ENCODE results near the gene TCFL5. TPM values are rescaled to one million over a fixed set of nuclear protein-coding genes. Genes with fewer than 3 reads are reported as not detected.

The TCFL5 gene
- total RNA-seq, 1 donor from 2014 or later, result 6.1 TPM

GRCh38 chr20:62897666-62898065 is 36.0 kb upstream of the TCFL5 start:
- FAIRE-seq, result no peak
- no peak for DNase-seq (ENCODE audit: low spot score in 2 of 2)

GRCh38 chr20:62896526-62896925 is 34.9 kb upstream of the TCFL5 start:
- no peak for DNase-seq (ENCODE audit: low spot score in 2 of 2)
- FAIRE-seq, result no peak

- FAIRE-seq (no peak), DNase-seq (ENCODE audit: low spot score in 2 of 2) (no peak)
Observed at GRCh38 chr20:62895539-62895938, 33.9 kb upstream of the TCFL5 start.

GRCh38 chr20:62894261-62894660 is 32.6 kb upstream of the TCFL5 start:
- DNase-seq (ENCODE audit: low spot score in 2 of 2) (no peak), FAIRE-seq (no peak)

- no peak for DNase-seq (ENCODE audit: low spot score in 2 of 2)
- FAIRE-seq, result no peak
Observed at GRCh38 chr20:62893700-62894099, 32.1 kb upstream of the TCFL5 start.

GRCh38 chr20:62892348-62893304 is 31.0 kb upstream of the TCFL5 start:
- no peak for DNase-seq (ENCODE audit: low spot score in 2 of 2)
- FAIRE-seq, result no peak

- FAIRE-seq (no peak), DNase-seq (ENCODE audit: low spot score in 2 of 2) (no peak)
Observed at GRCh38 chr20:62891111-62891510, 29.5 kb upstream of the TCFL5 start.

GRCh38 chr20:62890444-62890843 is 28.8 kb upstream of the TCFL5 start:
- FAIRE-seq (no peak), DNase-seq (ENCODE audit: low spot score in 2 of 2) (no peak)

- FAIRE-seq (no peak), DNase-seq (ENCODE audit: low spot score in 2 of 2) (no peak)
Observed at GRCh38 chr20:62889871-62890270, 28.2 kb upstream of the TCFL5 start.

- FAIRE-seq, result no peak
- DNase-seq (ENCODE audit: low spot score in 2 of 2), result no peak
Observed at GRCh38 chr20:62889411-62889810, 27.8 kb upstream of the TCFL5 start.

- no peak for DNase-seq (ENCODE audit: low spot score in 2 of 2)
- FAIRE-seq, result no peak
Observed at GRCh38 chr20:62888910-62889309, 27.3 kb upstream of the TCFL5 start.

- no peak for FAIRE-seq
- DNase-seq (ENCODE audit: low spot score in 2 of 2), result no peak
Observed at GRCh38 chr20:62888406-62888805, 26.8 kb upstream of the TCFL5 start.

GRCh38 chr20:62887860-62888239 is 26.2 kb upstream of the TCFL5 start:
- DNase-seq (ENCODE audit: low spot score in 2 of 2) (no peak), FAIRE-seq (no peak)

- FAIRE-seq (no peak), DNase-seq (ENCODE audit: low spot score in 2 of 2) (no peak)
Observed at GRCh38 chr20:62887152-62887859, 25.7 kb upstream of the TCFL5 start.

GRCh38 chr20:62886709-62887058 is 25.1 kb upstream of the TCFL5 start:
- DNase-seq (ENCODE audit: low spot score in 2 of 2) (no peak), FAIRE-seq (no peak)

- DNase-seq (ENCODE audit: low spot score in 2 of 2) (no peak), FAIRE-seq (no peak)
Observed at GRCh38 chr20:62885896-62886708, 24.5 kb upstream of the TCFL5 start.

- no peak for FAIRE-seq
- DNase-seq (ENCODE audit: low spot score in 2 of 2), result no peak
Observed at GRCh38 chr20:62885046-62885895, 23.6 kb upstream of the TCFL5 start.

- DNase-seq (ENCODE audit: low spot score in 2 of 2), result no peak
- no peak for FAIRE-seq
Observed at GRCh38 chr20:62884556-62884955, 22.9 kb upstream of the TCFL5 start.

GRCh38 chr20:62882426-62882825 is 20.8 kb upstream of the TCFL5 start:
- FAIRE-seq, result no peak
- no peak for DNase-seq (ENCODE audit: low spot score in 2 of 2)
